ENCODE measurements around the gene PRELID1. TPM values are rescaled to one million over a fixed set of nuclear protein-coding genes. Genes with fewer than 3 reads are reported as not detected.

The PRELID1 gene
- total and polyA plus RNA-seq, 10 of the 15 experiments (the other 5 are each of a cell fraction or from before 2014, with no cell fraction given) = 30.9 to 584 (median 254) TPM

GRCh38 chr5:177311723-177312648, 8.4 kb downstream of the PRELID1 start, which contains the start of gene MXD3 (continued):
- no peak for TF ChIP-seq E4F1 (IDR thresholded peaks at IDR 0.05; ENCODE audit: borderline replicate concordance, partially characterized antibody)
- TF ChIP-seq BHLHE40 (IDR thresholded peaks at IDR 0.05; ENCODE audit: borderline replicate concordance in 1 of 2, low read depth in 2 of 2, low read length in 1 of 2) = peak; percentile 74 to 91
- peak; percentile 99 for TF ChIP-seq MXI1 (IDR thresholded peaks at IDR 0.05; ENCODE audit: low read depth, low read length)
- no peak for TF ChIP-seq MTA3 (IDR thresholded peaks at IDR 0.05; ENCODE audit: borderline replicate concordance, low read length)
- peak; percentile 97 for TF ChIP-seq NFYB (IDR thresholded peaks at IDR 0.05; ENCODE audit: insufficient read depth, low read depth, low read length)
- no peak for TF ChIP-seq WRNIP1 (IDR thresholded peaks at IDR 0.05; ENCODE audit: borderline replicate concordance, low read depth, low read length)
- no peak for TF ChIP-seq SREBF1 (IDR thresholded peaks at IDR 0.05; ENCODE audit: low read length)
- TF ChIP-seq E2F8 (IDR thresholded peaks at IDR 0.05; ENCODE audit: low read depth, partially characterized antibody) = no peak
- peak; percentile 24 for TF ChIP-seq FOS (IDR thresholded peaks at IDR 0.05; ENCODE audit: borderline replicate concordance, extremely low read depth, insufficient read length)
- 0 out of 2 replicates have a peak, but pooled peaks have one; percentile 6 for TF ChIP-seq TCF3 (IDR thresholded peaks at IDR 0.05; ENCODE audit: borderline replicate concordance, insufficient read depth, low read depth, low read length)
- TF ChIP-seq IRF3 (IDR thresholded peaks at IDR 0.05) = no peak; the same call in none of the 2 replicates
- no peak for TF ChIP-seq BCLAF1 (IDR thresholded peaks at IDR 0.05)
- peak; percentile 59; the same call in 1 of the 2 replicates for TF ChIP-seq GATAD2B (conservative IDR thresholded peaks at IDR 0.05; ENCODE audit: low read depth)
- TF ChIP-seq TCF12 (IDR thresholded peaks at IDR 0.05; ENCODE audit: low read depth, low read length) = no peak
- TF ChIP-seq RUNX3 (IDR thresholded peaks at IDR 0.05; ENCODE audit: low read length) = no peak
- TF ChIP-seq PML (IDR thresholded peaks at IDR 0.05; ENCODE audit: low read length) = no peak
